Inflammatory macrophage treated with lipopolysaccharide for 4 hours (primary cell): Measurements from ENCODE around the gene ATP11B.

Experiments
- DNase-seq: peaks from one replicate; pipeline ENCODE4 v3.0.0-alpha.2; 2020

ATP11B gene

DNA sequence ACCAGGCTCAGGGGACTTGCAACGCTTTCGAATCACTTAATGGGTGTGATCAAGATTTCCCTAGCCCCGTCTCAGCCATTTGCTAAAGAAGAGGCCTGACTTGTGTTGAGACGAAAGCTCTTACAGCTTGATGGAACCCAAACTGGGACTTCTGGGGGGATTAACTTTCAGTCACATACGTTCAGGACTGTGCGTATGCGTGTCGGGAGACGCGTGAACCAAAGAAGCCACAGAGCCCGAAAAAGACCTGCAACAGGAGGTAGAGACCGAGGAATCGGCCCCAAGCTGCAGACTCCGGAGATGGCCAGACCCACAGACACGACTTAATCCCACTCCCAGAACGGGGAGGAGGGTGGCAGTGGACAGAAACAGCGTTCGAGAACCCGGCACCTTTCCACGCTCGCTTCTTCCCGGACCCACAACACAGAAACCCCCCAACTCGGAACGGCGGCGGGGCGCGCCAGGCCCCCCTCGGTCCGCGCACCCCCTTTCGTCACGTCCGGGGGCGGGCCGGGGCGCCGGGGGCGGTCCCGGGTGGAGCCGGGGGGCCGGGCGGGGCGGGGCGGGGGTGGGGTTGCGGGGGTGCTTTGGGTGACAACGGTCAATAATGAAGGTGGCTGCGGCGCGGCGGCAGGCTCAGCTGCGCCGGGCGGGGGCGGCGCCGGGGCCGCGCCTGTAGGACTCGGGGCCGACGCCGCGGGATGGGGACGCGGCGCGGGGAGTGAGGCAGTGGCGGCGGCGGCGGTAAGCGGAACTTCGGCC is at the start of gene ATP11B:
Gene ATP11B, plus strand, starts transcription at position 604 of the 762 bp plus-strand sequence. CDS start 256 bp downstream, outside the sequence.
- peak; percentile 75 for DNase-seq

DNA sequence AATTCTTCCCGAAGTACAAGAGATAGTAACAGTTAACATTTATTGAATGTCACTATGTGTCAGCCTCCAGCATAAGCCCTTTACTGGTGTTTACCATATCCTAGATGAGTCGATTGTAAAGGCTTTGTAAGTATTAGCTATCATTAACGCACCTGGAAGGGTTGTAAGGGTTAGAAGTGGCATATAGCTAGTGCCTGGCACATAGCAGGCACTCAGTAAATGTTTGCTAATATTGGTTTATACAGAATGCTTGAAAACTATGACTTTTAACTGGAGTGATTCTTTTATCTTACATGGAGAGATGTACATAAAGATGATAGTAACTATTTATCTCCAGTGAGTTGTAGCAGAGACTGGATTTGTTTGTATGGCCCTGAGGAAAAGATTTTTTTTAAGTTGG is 46.3 kb upstream of the ATP11B start:
- no peak for DNase-seq

DNA sequence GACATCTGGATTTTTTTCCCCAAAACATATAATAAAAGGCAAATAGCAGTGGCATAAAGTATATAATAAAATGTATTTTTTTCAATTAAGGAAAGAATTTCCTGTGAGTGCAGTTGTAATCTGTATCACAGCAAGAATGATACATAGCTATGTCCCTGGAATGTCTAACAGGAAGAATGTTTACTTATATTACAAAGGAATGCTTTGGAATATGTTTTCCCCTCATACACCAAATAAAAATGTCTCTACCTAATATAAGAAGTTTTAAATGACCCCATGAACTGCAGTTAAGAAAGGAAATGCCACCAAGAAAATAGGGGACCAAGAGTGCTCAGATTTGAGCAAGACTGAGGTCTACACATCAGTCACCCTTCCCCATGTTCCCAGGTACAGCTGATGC is 38.0 kb upstream of the ATP11B start:
- DNase-seq = no peak

DNA sequence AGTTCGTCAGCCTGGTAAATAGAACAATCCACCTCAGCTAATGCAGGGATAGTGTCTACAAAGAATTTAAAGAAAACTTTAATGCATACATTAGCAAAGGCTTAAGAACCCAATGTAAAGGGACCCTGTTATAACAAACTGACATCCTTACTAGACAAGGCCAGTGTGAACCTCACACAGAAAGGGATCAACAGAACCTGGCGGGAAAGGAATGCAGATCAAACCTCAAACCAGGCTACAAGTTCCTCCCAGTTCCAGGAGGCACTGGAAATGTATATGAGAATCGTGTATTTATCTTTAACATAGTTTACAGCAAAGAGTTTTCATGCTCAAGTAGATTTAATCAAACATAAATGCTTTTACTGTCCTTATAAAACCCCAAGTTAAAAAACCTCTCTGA is 37.6 kb upstream of the ATP11B start:
- no peak for DNase-seq

DNA sequence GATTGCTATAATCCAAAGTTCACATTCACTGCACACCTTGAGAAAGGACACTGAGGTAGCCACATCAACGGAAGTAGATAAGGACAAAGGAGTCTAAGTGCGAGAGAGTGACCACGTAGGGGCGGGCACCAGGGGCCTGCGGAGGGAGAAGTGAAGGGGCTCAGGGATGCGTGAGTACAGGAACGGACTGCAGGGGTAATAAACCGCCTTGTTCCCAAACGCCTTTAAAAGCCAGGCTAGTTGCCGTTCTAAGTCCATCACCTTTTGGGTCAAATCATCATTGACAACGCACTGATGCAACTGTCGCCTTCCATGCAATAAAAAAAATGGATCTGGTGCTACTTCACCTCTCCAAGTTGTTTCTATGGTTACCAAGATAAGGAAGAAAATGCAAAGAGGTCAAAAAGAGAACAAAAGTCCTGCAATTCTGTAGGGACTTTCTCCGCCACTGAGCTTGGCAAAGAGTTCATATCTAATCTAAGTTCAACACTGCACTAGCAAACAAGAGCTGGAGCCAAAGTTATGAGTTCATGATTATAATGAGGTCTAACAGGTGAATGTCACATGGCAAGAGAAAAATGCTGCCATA is 32.6 kb upstream of the ATP11B start:
- no peak for DNase-seq

DNA sequence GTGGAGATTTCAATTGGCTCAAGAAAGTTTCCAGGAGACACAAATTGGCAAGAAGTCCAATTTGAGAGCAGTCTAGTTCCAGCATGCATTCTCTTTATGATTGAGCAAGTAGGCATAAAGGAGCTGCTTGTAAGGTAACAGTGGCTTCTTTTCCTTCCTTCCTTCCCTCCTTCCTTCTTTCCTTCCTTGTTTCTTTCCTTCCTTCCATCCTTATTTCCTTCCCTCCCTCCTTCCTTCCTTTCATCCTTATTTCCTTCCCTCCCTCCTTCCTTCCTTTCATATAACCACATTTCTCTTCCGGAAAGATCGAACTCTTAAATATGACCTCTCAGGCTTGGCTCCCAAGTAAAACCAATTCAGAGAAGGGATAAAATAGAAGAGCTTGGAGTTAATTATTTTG is 29.4 kb upstream of the ATP11B start:
- no peak for DNase-seq

DNA sequence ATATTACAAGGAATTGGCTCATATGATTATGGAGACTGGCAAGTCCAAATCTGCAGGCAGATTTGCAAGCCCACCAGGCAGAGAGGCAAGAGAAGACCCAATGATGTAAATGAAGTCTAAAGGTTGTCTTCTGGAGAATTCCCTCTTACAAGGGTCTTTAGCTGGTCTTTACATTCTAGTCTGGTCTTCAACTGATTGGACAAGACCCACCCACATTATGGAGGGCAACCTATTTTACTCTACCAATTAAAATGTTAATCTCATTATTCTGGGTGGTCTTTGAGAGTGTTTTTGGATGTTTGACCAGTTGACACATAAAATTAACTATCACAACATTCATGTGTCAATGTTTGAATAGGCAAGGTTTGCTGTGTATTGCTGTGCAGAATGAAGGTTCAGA is 28.0 kb upstream of the ATP11B start:
- no peak for DNase-seq

DNA sequence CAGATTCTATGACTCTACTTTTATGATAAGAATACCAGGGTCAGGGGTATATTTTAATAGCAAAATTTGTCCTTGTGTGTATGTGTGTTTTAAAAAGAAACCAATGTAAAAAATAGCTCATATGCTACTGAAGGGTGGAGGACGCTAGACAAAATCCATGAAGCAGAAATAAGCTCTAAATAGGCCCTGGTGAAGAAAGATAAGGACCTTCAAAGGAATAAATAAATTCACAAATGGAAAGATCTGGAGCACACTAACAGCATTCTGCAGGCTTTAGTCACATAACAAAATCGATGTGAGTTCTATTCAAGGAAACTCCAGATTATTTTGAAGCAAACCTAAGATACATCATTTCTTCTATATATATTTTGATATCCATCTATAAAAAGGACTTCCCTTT is 27.2 kb upstream of the ATP11B start:
- DNase-seq = no peak

DNA sequence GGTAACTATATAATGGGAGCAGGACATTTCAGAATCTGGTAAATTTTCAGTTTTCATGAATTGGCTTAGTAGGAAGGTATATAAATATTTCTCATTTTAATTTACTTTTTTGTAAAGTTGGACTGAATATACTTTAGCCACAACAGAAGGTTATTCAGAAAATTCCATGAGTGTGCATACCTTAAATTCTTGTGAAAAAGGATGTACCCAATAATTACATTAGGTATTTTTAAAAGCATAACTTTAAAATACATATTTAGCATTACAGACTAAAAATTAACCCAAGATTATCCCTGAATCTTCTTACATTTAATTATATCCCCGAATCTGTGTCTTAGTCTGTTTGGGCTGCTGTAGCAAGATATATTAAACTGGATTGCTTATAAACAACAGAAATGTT is 24.9 kb upstream of the ATP11B start:
- no peak for DNase-seq

DNA sequence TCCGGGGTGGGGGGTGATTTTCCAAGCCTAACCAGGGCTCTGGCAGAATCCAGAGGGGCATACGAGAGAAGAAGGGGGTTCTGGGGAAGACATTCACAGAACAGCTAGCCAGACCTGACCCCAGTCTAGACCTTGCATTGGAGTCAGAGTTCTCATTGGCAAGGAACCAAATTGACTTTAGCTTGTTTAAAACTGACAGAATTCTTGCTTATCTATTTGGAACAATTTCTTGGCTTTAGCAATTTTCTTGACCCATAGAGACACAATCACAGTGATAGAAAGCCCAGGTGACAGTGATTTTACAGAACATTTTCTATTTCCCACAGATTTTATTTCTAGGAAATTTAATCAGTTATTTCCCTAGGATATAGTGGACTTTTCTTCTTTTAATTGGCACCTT is 23.6 kb upstream of the ATP11B start:
- DNase-seq = no peak

DNA sequence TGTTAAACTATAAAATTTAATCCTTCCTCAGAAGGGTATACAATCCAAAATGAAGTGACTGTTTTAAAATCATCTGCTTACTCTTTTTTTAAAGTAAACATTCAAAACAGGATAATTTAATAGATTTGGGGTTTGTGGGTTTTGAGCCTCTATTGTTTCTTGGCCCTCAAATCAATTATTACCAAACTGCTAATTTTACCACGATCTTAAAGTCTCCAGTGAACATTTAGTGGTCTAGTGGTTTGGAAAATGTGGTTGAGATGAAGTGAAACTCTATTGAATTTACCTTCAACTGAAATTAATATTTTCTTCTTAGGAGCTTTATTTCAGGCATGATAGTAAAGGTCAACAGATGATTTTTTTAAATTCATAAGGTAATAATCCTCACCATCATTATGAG is 11.2 kb upstream of the ATP11B start:
- DNase-seq = no peak

DNA sequence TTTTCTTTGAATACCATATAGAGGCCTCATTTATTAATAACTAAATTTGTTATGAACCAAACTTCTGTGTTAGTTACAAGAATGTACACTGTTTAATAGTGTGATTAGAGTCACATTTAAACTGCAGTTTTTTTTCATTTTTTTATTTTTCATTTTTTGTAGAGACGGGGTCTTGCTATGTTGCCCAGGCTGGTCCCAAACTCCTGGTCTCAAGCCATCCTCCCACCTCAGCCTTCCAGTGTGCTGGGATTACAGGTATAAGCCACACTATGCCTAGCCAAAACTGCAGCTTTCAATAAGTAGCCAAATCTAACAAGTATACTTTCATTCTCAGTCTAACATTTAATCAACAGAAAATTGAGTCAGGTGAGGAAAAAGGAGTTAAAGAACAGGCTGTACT is 10.2 kb upstream of the ATP11B start:
- DNase-seq = no peak

DNA sequence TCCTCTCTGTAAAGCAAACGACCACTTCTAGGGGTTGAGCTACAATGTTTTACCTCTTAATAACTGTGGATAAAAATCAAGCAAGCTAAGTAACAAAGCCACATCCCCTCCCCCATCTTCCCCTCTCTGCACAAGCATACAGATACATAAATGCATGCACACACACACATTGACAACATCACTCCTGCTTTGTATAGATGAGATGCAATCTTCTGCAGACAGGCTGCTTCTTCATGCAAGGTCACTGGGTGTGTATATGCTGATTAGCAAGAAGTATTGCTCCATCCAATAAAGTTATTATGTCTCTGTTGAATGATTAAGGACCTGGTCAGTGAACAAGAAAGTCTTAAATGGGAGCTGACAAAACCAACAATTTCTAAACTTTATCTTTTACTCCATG is 8.8 kb upstream of the ATP11B start:
- DNase-seq = no peak

DNA sequence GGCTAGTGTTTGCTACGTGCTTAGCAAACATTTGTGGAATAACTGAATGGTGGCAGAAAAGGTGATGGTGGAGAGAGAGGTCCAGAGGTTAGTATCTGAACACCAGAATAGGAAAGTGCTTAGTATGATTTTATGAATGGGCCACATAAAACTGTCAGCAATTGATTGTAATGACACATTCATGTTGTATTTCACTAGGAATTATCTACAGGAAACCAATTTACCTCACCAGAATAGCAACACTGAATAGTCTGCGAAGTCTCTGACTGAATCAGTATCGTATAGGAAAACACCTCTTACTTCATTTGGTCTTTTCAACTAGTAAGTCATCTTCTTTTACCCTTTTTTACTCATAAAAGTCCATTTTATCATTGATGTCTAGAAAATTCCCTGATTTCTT is 8.2 kb upstream of the ATP11B start:
- DNase-seq = no peak

DNA sequence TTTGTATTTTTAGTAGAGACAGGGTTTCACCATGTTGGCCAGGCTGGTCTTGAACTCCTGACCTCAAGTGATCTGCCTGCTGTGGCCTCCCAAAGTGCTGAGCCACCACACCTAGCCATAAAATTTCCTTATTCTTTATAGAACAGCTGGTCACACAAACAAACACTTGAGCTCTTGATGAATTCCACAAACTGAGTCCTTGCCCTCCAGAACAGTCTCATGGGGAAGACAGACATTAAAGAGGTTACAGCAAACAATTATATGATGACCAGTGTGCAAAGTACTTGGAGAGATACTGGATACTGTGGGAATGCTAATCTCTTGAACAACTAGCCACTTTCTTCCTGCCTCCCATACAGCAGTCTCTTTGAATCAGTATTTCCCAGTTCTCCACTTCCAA is 7.5 kb upstream of the ATP11B start:
- no peak for DNase-seq

DNA sequence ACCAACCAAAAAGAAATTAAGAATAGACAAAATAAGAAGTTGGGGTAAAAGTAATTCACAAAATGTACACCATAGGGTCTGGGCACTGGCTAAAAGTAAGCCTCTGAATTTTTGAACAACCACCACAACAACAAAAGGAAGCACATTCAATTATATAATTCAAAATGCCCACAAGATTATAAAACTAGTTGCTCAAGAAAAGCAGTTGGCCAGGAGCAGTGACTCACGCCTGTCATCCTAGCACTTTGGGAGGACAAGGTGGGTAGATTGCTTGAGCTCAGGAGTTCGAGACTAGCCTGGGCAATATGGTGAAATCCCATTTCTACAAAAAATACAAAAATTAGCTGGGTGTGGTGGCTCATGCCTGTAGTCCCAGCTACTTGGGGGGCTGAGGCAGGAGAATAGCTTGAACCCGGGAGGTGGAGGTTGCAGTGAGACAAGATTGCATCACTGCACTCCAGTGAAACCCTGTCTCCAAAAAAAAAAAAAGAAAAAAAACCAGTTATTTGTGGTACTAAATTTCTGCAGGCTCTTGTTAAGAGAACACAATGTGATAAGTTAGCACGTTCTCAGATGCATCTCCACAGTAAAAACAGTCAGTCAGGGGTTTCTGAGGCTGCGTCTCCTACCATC is 6.6 kb upstream of the ATP11B start:
- no peak for DNase-seq

DNA sequence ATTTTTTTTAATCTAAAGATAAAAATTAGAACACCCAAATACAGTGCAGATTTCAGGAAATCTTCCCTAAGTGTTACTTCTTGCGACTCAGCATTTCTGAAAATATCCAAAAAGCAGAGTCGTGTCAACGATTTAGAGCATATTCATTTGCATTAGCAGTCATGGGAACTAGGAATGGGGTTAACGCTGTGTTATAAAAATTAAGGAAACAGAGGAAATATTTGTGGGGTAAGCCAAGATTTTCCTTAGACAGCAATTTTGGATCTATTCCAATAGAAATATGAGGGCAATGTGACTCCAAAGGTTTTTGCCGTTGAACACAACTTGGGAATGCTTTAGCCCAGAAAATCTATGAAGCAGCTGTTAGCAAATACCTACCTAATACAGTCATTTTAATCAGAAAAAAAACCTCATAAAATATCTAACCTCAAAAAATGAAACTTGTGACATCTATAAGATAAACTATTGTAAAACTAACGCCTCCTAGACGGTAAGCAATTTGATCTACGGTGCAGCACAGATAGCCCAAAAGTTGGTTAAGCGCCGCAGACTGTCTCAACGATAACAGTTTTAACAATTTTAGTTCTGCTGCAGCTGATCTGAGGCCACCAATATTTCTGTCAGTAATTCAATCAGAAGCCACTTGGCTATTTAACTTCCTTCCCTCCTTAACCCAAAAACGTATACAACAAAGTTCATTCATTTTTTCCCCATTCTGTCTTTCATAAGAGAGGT is 5.8 kb upstream of the ATP11B start:
- DNase-seq = no peak

DNA sequence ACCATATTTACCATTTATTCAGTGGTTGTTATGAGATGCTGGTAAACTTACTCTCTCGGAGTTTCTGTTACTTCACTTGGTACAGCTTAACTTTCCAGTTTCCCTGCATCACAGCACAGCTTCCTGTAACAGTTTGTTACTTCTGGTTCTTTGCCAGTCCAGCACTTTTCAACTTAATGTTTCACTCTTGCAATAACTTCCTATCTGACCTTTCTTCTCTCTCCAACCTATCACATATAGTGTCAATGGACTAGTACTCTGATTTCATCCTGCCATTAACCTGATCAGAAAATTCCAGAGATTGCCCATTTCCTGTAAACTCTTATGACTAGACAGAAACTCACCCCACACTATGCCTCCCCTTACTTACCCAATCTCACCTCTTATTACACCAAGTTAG is 3.9 kb upstream of the ATP11B start:
- peak; percentile 37 for DNase-seq

DNA sequence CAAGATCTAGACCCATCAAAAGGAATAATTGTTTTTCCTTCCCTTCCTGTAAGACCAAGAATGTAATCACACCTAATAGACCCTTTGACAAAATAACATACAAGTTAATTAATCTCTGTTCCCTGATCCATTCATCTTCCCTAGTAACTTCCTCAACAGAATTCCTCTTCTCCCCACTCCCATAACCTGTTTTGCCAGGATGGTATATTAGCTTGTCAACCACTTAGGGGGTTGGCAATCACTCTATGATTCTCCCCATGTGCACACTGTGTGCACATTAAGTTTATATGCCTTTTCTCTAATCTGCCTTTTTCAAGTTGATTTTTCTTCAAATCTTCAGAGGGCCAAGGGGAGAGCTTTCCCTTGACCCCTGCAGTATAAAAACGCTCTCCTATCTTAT is 2.7 kb upstream of the ATP11B start:
- DNase-seq = no peak

DNA sequence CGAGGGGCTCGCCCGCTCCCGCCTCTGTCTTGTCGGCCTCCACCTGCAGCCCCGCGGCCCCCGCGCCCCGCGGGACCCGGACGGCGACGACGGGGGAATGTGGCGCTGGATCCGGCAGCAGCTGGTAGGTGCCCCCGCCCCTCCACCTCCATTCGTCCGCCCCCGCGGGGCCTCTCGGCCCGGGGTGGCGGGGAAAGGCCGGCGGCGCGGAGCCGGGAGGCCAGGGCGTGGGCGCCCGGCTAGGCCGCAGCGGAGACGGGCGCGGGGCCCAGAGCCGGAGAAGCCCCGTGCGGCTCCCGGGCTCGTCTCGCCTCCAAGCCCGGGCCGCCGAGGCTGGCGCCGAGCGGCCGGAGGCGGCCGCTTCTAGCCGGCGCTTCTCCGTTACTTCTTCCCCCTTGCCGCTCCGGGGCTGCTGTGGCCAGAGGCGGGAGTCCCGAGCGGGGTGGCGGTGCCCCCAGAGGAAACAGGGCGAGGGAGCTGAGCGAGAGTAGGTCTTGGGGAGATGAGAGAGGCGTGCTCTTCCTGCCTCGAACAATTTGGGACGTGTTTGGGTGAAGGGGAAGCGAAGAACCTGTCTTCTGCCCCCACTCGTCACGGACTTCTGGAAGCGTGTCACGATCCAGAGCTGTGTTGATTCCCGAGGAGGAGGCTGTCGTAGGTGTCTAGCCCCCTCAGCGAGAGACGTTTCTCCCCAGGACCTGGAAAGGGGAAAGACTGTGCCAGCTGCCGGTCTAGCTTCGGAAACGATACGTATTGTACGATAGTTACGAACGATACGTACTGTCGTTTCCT is 555 bp downstream of the ATP11B start:
- peak; percentile 50 for DNase-seq

DNA sequence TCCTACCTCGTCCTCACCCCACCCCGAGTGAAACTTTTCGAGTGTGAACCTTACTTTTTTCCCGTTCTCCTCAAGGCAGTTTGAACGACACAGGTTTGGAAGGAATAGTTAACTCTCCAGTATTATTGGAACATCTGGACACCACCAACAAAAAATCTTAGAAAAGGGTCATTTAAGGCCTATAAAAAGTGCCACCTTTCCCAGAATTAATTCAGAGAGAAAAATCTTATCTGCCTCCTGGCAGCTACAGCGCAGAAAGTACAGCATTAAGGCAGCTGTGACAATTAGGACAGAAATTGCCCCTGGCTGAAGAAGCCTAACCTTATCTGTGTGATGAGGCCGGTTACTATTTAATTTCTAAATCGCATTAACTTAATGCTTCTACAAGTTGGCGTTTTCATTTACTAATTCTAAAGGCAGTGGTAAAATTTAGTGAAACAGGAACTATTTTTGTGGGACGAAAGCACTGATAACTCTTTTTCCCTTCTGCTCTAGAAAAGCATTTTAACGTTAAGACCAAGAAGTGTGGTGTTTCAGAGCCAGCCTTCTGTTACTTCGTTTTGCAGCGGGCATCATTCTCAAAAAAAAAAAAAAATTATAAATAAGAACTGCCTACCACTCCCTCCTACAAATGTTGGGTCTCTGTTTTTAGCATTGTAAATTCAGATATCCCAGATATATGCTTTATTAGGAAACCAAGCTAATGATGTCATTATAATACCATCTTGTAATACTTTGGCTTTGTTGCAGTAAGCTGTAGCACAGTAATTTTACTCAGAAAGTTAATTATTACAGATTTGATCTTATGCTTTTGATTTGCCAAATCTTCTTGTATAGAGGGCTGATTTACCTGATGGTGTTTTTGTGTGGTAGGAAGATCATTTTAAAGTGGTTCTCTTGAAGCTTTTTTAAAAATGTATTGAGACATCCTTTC is 1.4 kb downstream of the ATP11B start:
- DNase-seq = peak; percentile 64

DNA sequence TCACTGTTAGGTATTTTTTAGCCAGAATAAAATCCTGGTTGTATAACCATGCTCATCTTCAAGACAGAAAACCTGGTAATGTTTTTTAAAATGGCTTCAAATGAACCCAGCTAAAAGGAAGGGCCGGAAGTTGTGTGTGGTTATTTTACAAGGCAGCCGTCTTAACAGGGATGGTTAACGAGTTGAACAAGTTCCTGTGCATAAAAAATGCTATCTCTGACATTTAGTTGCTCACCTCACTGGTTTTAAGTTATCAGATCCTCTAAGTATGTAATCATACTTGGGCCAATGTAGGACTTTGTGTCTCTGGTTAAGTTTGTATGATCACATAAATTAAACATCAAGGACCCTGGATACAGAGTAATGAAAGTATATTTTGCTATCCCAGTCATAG is 2.1 kb downstream of the ATP11B start:
- peak; percentile 31 for DNase-seq
